ENCODE measurements around the gene APBB1. TPM values are rescaled to one million over a fixed set of nuclear protein-coding genes. Genes with fewer than 3 reads are reported as not detected.

The APBB1 gene
- total and polyA plus RNA-seq, 2 donors (not counting 1 experiment from before 2014, with no cell fraction given) = 23.4 to 32.5 TPM

DNA sequence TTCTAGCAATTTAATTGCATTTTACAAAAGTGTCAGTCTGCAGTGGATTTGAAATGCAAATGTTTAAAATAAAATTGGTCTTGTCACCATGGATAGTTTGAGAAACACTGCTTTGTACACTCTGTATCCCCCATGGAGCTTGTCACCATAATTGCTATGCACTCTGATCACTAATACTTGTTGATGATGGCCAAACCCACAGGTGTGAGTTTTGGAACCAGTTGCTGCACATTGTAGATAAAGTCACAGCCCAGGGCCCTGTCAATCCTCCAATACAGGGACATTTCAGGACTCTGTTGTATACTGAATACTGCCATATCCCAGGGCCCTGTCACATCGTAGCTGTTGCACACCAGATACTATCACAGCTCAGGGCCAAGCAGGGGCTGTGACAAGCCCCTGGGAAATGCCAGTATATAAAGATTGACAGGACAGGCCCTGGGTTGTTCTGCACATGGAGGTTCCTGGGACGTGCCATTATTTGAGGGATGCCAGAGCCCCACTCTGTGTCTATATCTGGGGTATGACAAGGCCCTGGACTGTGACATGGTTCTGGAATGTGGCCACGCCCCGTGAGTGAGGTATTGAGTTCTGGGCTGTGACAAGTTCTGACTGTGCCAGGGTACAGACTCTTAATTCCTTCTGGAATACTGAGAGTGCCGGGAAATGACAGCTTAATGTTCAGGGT, 56.6 kb downstream of the APBB1 start:
- Histone ChIP-seq H2AFZ (ENCODE audit: insufficient read depth, low read depth, low read length, poor library complexity, severe bottlenecking) (no peak overlapping the region), H3K36me3 (replicated peaks in 1 of 2; ENCODE audit: control extremely low read depth in 1 of 2, control insufficient read depth in 1 of 2, extremely low read depth in 1 of 2, insufficient read depth in 2 of 2, low read length in 1 of 2) (no peaks in the 10 kb centered on the region), H3K9ac (ENCODE audit: low read length) (no peak overlapping the region), H3K27ac (ENCODE audit: low read length in 2 of 2) (no peak overlapping the region), H3K9me3 (ENCODE audit: control extremely low read depth in 1 of 3, control insufficient read depth in 2 of 3, insufficient read depth in 1 of 3, low read length in 2 of 3) (no peaks in the 10 kb centered on the region), H3K4me3 (ENCODE audit: control extremely low read depth in 1 of 5, extremely low read depth in 1 of 5, insufficient read depth in 1 of 5, low read depth in 2 of 5, low read length in 4 of 5) (no peak overlapping the region), H3K79me2 (ENCODE audit: control insufficient read depth, insufficient read depth, low read length) (no peaks in the 10 kb centered on the region), H3K27me3 (replicated peaks in 1 of 4; ENCODE audit: control extremely low read depth in 1 of 4, control insufficient read depth in 3 of 4, insufficient read depth in 4 of 4, low read length in 3 of 4) (no peaks in the 10 kb centered on the region), H4K20me1 (ENCODE audit: control insufficient read depth, insufficient read depth, low read length, poor library complexity, severe bottlenecking) (no peaks in the 10 kb centered on the region), H3K4me2 (replicated peaks; ENCODE audit: low read depth, low read length, poor library complexity, severe bottlenecking) (no peak overlapping the region), H3K4me1 (ENCODE audit: control insufficient read depth in 2 of 2, insufficient read depth in 2 of 2, low read length in 2 of 2) (no peaks in the 10 kb centered on the region)
- Mint-ChIP-seq H3K9me3 (ENCODE audit: insufficient read depth) (no peaks in the 10 kb centered on the region), H3K27ac (no peak overlapping the region), H3K27me3 (no peaks in the 10 kb centered on the region), H3K4me3 (no peak overlapping the region), H3K4me1 (no peaks in the 10 kb centered on the region)
- WGBS (ENCODE audit: insufficient coverage) = 95% methylated on average over 5 of the region's 5 CpGs
- intact Hi-C loops (cut with micrococcal nuclease) = no loop called here
- DNase-seq (no peak), ATAC-seq (ENCODE audit: low read depth) (no peak)
- POLR2A ChIA-PET = no interaction called here
- TF ChIP-seq CTCF (IDR thresholded peaks at IDR 0.05) = no peak
- TF ChIP-seq EZH2 (IDR thresholded peaks at IDR 0.05; ENCODE audit: borderline replicate concordance, insufficient read depth, low read depth, low read length, poor library complexity, severe bottlenecking) = no peak
- CTCF ChIA-PET = interaction anchor here (0.9 to 4.8 kb wide), 12 partner anchors 9 to 340 kb away, joined by 3 to 47 read pairs (median 6); partner anchors contain the start of gene SMPD1

GRCh38 chr11:6360183-6360582, 58.7 kb downstream of the APBB1 start:
- ATAC-seq (ENCODE audit: low read depth) (no peak), DNase-seq (no peak)
- Mint-ChIP-seq H3K27ac (no peak overlapping the region), H3K4me1 (no peaks in the 10 kb centered on the region), H3K9me3 (ENCODE audit: insufficient read depth) (no peaks in the 10 kb centered on the region), H3K4me3 (no peak overlapping the region), H3K27me3 (no peaks in the 10 kb centered on the region)
- no peaks in the 10 kb centered on the region for H3K9me3 ChIP-seq (ENCODE audit: control extremely low read depth in 1 of 3, control insufficient read depth in 2 of 3, insufficient read depth in 1 of 3, low read length in 2 of 3)
- no peaks in the 10 kb centered on the region for H3K27me3 ChIP-seq (replicated peaks in 1 of 4; ENCODE audit: control extremely low read depth in 1 of 4, control insufficient read depth in 3 of 4, insufficient read depth in 4 of 4, low read length in 3 of 4)
- WGBS (ENCODE audit: insufficient coverage) = 85% methylated on average over 3 of the region's 3 CpGs
- intact Hi-C loops (cut with micrococcal nuclease) = no loop called here
- H3K27ac ChIP-seq (ENCODE audit: low read length in 2 of 2) = no peak overlapping the region
- no peaks in the 10 kb centered on the region for H3K4me1 ChIP-seq (ENCODE audit: control insufficient read depth in 2 of 2, insufficient read depth in 2 of 2, low read length in 2 of 2)
- no peak overlapping the region for H3K4me2 ChIP-seq (replicated peaks; ENCODE audit: low read depth, low read length, poor library complexity, severe bottlenecking)
- no peaks in the 10 kb centered on the region for H3K79me2 ChIP-seq (ENCODE audit: control insufficient read depth, insufficient read depth, low read length)
- ChIA-PET CTCF (interaction anchor here (0.7 to 4.8 kb wide), 5 partner anchors 9 to 761 kb away, joined by 3 to 47 read pairs (median 4); no protein-coding TSS in a partner anchor), POLR2A (no interaction called here)
- no peaks in the 10 kb centered on the region for H3K36me3 ChIP-seq (replicated peaks in 1 of 2; ENCODE audit: control extremely low read depth in 1 of 2, control insufficient read depth in 1 of 2, extremely low read depth in 1 of 2, insufficient read depth in 2 of 2, low read length in 1 of 2)
- no peak overlapping the region for H2AFZ ChIP-seq (ENCODE audit: insufficient read depth, low read depth, low read length, poor library complexity, severe bottlenecking)
- H3K4me3 ChIP-seq (ENCODE audit: control extremely low read depth in 1 of 5, extremely low read depth in 1 of 5, insufficient read depth in 1 of 5, low read depth in 2 of 5, low read length in 4 of 5) = no peak overlapping the region
- TF ChIP-seq CTCF (IDR thresholded peaks at IDR 0.05) (no peak), EZH2 (IDR thresholded peaks at IDR 0.05; ENCODE audit: borderline replicate concordance, insufficient read depth, low read depth, low read length, poor library complexity, severe bottlenecking) (no peak)
- H4K20me1 ChIP-seq (ENCODE audit: control insufficient read depth, insufficient read depth, low read length, poor library complexity, severe bottlenecking) = no peaks in the 10 kb centered on the region
- no peak overlapping the region for H3K9ac ChIP-seq (ENCODE audit: low read length)
